GM12878 (cell line): ENCODE measurements around the gene ROBO4. TPM values are rescaled to one million over a fixed set of nuclear protein-coding genes. Genes with fewer than 3 reads are reported as not detected.

Experiments
- CUX1 ChIP-seq: IDR thresholded peaks from 2 replicates; pipeline ENCODE4 v1.6.1; 2012; ENCODE audit warnings: improper control_type of control experiment, low read depth, low read length; ENCODE audit not compliant: insufficient replicate concordance
- HDAC6 ChIP-seq: fragments of 200-600 bp; sonication (generic); IDR thresholded peaks from one replicate; pipeline ENCODE4 v1.8.0; 2017; ENCODE audit warnings: antibody characterized with exemption; ENCODE audit not compliant: unreplicated experiment
- NFYA ChIP-seq: IDR thresholded peaks from 2 replicates; pipeline ENCODE4 v1.6.1; 2011; ENCODE audit warnings: low read depth, mild to moderate bottlenecking, low read length, improper control_type of control experiment, borderline replicate concordance
- PAX8 ChIP-seq: fragments of 450-650 bp; IDR thresholded peaks from 2 replicates; pipeline ENCODE4 v1.6.1; 2017; ENCODE audit warnings: mild to moderate bottlenecking, moderate library complexity
- SKIL ChIP-seq: fragments of 450-650 bp; IDR thresholded peaks from 2 replicates; pipeline ENCODE4 v1.6.1; 2017; ENCODE audit warnings: mild to moderate bottlenecking, low read depth, inconsistent platforms; ENCODE audit not compliant: poor library complexity, severe bottlenecking
- TAF1 ChIP-seq: IDR thresholded peaks from 2 replicates; pipeline ENCODE4 v1.6.1; 2011; ENCODE audit warnings: mild to moderate bottlenecking, low read depth, low read length, borderline replicate concordance
- ZZZ3 ChIP-seq: IDR thresholded peaks from 2 replicates; pipeline ENCODE4 v1.6.1; 2011; ENCODE audit warnings: low read depth; ENCODE audit not compliant: control insufficient read depth, insufficient read length
- polyA plus RNA-seq, 11 experiments: library from polyadenylated mRNA; depleted of rRNA in 4 of 11; unstranded in 6 of 11; stranded (reverse) in 5 of 11; fragments of >200 nt; fragmentation: Nextera tagmentation in 4 of 11; fragmentation: Illumina TruSeq in 1 of 11; extraction: Ambion mirVana in 4 of 11; extraction: Trizol in 1 of 11; gene quantifications; 1 replicate in 1 of 11; 2 replicates in 10 of 11; pipeline versions ENCODE4 v1.2.1 to v1.2.3, GENCODE V29; 2011 to 2016; ENCODE audit warnings: inconsistent platforms in 2 of 11, missing spikeins in 2 of 11, low read depth in 1 of 11
- total RNA-seq, 4 experiments: library from RNA; depleted of rRNA in 3 of 4; stranded (reverse); fragments of >200 nt in 3 of 4; fragmentation: Illumina TruSeq in 1 of 4; extraction: Trizol in 1 of 4; gene quantifications; 2 replicates each; pipeline versions ENCODE4 v1.2.1 to v1.2.3, GENCODE V29; 2013 to 2021

ROBO4 gene
- total and polyA plus RNA-seq, 10 of the 15 experiments (the other 5 are each of a cell fraction or from before 2014, with no cell fraction given), result not detected

DNA sequence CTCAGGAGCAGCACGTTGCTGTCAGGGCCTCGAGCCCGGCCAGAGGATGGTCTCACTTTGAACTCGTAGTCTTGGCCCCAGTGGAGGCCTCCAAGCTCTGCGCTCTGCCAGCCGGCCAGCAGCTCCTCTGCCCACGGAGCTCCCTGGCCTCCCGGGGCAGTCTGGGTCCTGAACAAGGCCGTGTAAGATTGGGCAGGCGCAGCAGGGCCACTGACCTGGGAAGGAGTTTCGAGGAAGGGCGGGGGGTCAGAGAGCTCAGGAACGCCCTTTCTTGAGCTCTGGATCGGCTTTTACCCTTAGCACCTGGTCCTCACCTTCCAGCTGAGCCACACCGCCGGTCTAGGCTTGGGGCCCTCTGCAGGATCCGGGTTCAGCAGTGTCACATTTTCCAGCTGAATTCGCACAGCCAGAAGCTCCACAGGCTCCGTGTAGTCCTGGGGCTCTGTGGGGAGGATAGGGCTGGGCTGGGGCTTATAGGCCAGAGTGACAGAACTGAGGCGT, 2.1 kb downstream of the ROBO4 start (continued):
- TF ChIP-seq CUX1, result no peak
- TF ChIP-seq ZZZ3, result no peak
- no peak for TF ChIP-seq HDAC6
- TF ChIP-seq PAX8, result no peak
- no peak for TF ChIP-seq NFYA
- TF ChIP-seq SKIL, result no peak
- TF ChIP-seq TAF1, result no peak
